DND-41 (cell line): Measurements from ENCODE around the gene BMERB1.

Source experiments
- ATAC-seq: fragments of 200-7000 bp; cut with Tn5 transposase; 3 replicates; pipeline ENCODE4 v1.9.1; 2021; ENCODE audit warnings: low read depth; ENCODE audit not compliant: insufficient read depth
- DNase-seq: peaks from one replicate; pipeline ENCODE4 v3.0.0-alpha.2; 2020
- H2AFZ ChIP-seq: 2 replicates; pipeline ENCODE4 v1.6.0; 2012; ENCODE audit warnings: low read depth, low read length
- H3K27ac ChIP-seq: 2 replicates; pipeline ENCODE4 v1.5.1; 2012; ENCODE audit warnings: low read length, inconsistent platforms
- H3K27me3 ChIP-seq: fragments of 200-600 bp; sonication (generic); 2 replicates; pipeline ENCODE4 v1.6.0; 2012; ENCODE audit warnings: low read length, mild to moderate bottlenecking, inconsistent platforms; ENCODE audit not compliant: insufficient read depth, poor library complexity
- H3K36me3 ChIP-seq: 2 replicates; pipeline ENCODE4 v1.5.1; 2012; ENCODE audit warnings: low read length, inconsistent platforms; ENCODE audit not compliant: insufficient read depth
- H3K4me1 ChIP-seq: 2 replicates; pipeline ENCODE4 v1.5.1; 2012; ENCODE audit warnings: mild to moderate bottlenecking, low read length; ENCODE audit not compliant: insufficient read depth
- H3K4me2 ChIP-seq: 2 replicates; pipeline ENCODE4 v1.6.0; 2012; ENCODE audit warnings: mild to moderate bottlenecking, moderate library complexity, low read length, inconsistent platforms; ENCODE audit not compliant: insufficient read depth
- H3K4me3 ChIP-seq, 2 experiments: fragments of 200-600 bp in 1 of 2; shearing (Covaris generic) in 1 of 2; 2 replicates each; pipeline ENCODE4 v1.5.1; 2012 to 2016; ENCODE audit warnings: inconsistent platforms in 2 of 2, low read length in 2 of 2, mild to moderate bottlenecking in 2 of 2, low read depth in 1 of 2, moderate library complexity in 1 of 2
- H3K79me2 ChIP-seq: 2 replicates; pipeline ENCODE4 v1.6.0; 2012; ENCODE audit warnings: low read length, inconsistent platforms; ENCODE audit not compliant: insufficient read depth
- H3K9ac ChIP-seq: 2 replicates; pipeline ENCODE4 v1.6.0; 2012; ENCODE audit warnings: low read depth, mild to moderate bottlenecking, inconsistent platforms, low read length, moderate library complexity
- H3K9me3 ChIP-seq: 2 replicates; pipeline ENCODE4 v1.5.1; 2012; ENCODE audit warnings: low read length, moderate library complexity, mild to moderate bottlenecking, inconsistent platforms; ENCODE audit not compliant: insufficient read depth, severe bottlenecking
- H4K20me1 ChIP-seq: 2 replicates; pipeline ENCODE4 v1.6.0; 2012; ENCODE audit warnings: low read length; ENCODE audit not compliant: insufficient read depth
- EZH2 ChIP-seq: IDR thresholded peaks from 3 replicates; pipeline ENCODE4 v1.6.1; 2012; ENCODE audit warnings: borderline replicate concordance, low read depth, mild to moderate bottlenecking, moderate library complexity, low read length, inconsistent platforms; ENCODE audit not compliant: severe bottlenecking
- TF ChIP-seq, protein P1 (sequence below): IDR thresholded peaks from 2 replicates; pipeline ENCODE4 v1.5.1; 2012; ENCODE audit warnings: borderline replicate concordance, low read length, moderate library complexity, mild to moderate bottlenecking; ENCODE audit not compliant: poor library complexity, severe bottlenecking; ENCODE audit errors: extremely low read depth

Gene BMERB1

DNA sequence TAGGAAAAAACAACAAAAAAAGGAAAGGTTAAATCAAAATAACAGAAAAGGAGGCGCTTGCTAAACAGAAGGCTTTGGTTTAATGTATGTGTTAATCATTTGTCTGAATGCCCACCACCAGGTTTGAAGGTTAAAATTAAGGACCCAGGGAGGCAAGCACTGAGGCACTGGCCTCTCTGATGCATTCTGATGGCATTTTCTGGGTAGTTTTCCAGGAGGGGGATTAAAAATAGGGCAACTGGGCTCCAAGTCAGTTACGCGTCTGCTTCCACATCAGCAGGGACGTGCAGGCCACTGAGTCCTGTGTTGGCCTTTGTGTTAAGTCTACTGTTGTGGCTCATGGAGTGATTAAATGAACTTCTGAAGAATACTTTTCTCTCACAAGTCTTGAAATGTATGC lies 181.6 kb downstream of the BMERB1 start:
- Histone ChIP-seq H4K20me1 (no peaks in the 10 kb centered on the region), H3K4me1 (no peaks in the 10 kb centered on the region), H3K4me2 (no peak overlapping the region), H3K27me3 (no peaks in the 10 kb centered on the region), H2AFZ (no peak overlapping the region), H3K36me3 (peaks cover 80% of the 10 kb centered on the region), H3K4me3 (no peak overlapping the region), H3K9ac (no peak overlapping the region), H3K9me3 (no peaks in the 10 kb centered on the region), H3K27ac (no peak overlapping the region), H3K79me2 (no peaks in the 10 kb centered on the region)
- no peak for ATAC-seq
- no peak for DNase-seq
- TF ChIP-seq EZH2: no peak
- TF ChIP-seq, protein P1, sequence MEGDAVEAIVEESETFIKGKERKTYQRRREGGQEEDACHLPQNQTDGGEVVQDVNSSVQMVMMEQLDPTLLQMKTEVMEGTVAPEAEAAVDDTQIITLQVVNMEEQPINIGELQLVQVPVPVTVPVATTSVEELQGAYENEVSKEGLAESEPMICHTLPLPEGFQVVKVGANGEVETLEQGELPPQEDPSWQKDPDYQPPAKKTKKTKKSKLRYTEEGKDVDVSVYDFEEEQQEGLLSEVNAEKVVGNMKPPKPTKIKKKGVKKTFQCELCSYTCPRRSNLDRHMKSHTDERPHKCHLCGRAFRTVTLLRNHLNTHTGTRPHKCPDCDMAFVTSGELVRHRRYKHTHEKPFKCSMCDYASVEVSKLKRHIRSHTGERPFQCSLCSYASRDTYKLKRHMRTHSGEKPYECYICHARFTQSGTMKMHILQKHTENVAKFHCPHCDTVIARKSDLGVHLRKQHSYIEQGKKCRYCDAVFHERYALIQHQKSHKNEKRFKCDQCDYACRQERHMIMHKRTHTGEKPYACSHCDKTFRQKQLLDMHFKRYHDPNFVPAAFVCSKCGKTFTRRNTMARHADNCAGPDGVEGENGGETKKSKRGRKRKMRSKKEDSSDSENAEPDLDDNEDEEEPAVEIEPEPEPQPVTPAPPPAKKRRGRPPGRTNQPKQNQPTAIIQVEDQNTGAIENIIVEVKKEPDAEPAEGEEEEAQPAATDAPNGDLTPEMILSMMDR: no peak

DNA sequence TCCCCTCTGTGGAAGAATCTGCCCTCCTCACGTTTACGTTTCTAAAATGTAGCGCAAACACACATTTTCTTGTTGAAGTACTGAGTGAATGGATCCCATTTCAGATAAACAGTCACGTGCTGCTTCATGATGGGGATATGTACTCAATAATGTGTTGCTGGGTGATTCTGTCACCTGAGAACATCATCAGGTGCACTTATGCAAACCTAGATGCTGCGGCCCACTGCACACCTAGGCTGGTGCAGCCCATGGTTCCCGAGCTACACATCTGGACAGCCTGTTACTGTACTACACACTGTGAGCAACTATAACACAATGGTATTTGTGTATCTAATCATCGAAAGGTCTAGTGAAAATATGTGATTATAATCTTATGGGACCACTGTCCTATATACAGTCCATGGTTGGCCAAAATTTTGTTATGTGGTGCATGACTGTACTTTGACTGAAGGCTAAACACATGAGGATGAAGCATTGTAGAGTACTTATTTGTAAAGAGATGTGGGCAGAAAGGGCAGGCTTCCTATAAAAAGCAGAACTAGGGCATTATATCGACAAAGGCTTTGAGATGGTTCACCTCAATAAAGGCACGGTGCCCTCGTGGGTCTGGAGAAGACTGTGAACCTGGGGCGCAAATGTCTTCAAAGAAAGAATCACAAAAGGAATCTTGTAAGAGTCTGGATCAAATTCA lies 182.2 kb downstream of the BMERB1 start:
- Histone ChIP-seq H3K9ac (no peak overlapping the region), H4K20me1 (no peaks in the 10 kb centered on the region), H3K4me1 (no peaks in the 10 kb centered on the region), H3K4me3 (no peak overlapping the region), H3K9me3 (no peaks in the 10 kb centered on the region), H3K36me3 (peaks cover 83% of the 10 kb centered on the region), H2AFZ (no peak overlapping the region), H3K27me3 (no peaks in the 10 kb centered on the region), H3K4me2 (no peak overlapping the region), H3K79me2 (no peaks in the 10 kb centered on the region), H3K27ac (no peak overlapping the region)
- DNase-seq (no peak), ATAC-seq (no peak)
- TF ChIP-seq, protein P1: no peak
- TF ChIP-seq EZH2: no peak

GRCh38 chr16:15617901-15618300 lies 183.5 kb downstream of the BMERB1 start:
- H4K20me1 ChIP-seq: no peaks in the 10 kb centered on the region
- DNase-seq: no peak
- no peaks in the 10 kb centered on the region for H3K4me1 ChIP-seq
- no peak overlapping the region for H3K4me2 ChIP-seq
- no peaks in the 10 kb centered on the region for H3K27me3 ChIP-seq
- TF ChIP-seq, protein P1: no peak
- no peak for TF ChIP-seq EZH2
- no peak overlapping the region for H3K4me3 ChIP-seq
- H3K79me2 ChIP-seq: no peaks in the 10 kb centered on the region
- H3K36me3 ChIP-seq: peaks cover 83% of the 10 kb centered on the region
- no peak for ATAC-seq
- no peaks in the 10 kb centered on the region for H3K9me3 ChIP-seq
- H3K9ac ChIP-seq: no peak overlapping the region
- H2AFZ ChIP-seq: no peak overlapping the region
- no peak overlapping the region for H3K27ac ChIP-seq
